Liver (tissue), 9 donors: Measurements from ENCODE around the gene IGF2BP2. TPM values are rescaled to one million over a fixed set of nuclear protein-coding genes. Genes with fewer than 3 reads are reported as not detected.

Source experiments
- DNase-seq: peaks from one replicate; pipeline ENCODE4 v3.0.0-alpha.2; 2017; ENCODE audit warnings: low spot score
- H3K27ac ChIP-seq, 2 donors: one replicate each; pipeline ENCODE4 v1.7.0; 2013; ENCODE audit warnings: inconsistent platforms in 2 of 2, low read length in 2 of 2, control low read depth in 1 of 2, low read depth in 1 of 2, mild to moderate bottlenecking in 1 of 2
- H3K27me3 ChIP-seq, 4 donors: one replicate each; pipeline versions ENCODE4 v1.6.1 to v1.7.0; 2013; ENCODE audit warnings: low read length in 3 of 4, inconsistent platforms in 1 of 4, mild to moderate bottlenecking in 1 of 4, moderate library complexity in 1 of 4; ENCODE audit not compliant: control insufficient read depth in 4 of 4, insufficient read depth in 4 of 4
- H3K36me3 ChIP-seq, 4 donors: one replicate each; pipeline versions ENCODE4 v1.6.1 to v1.7.0; 2013; ENCODE audit warnings: low read length in 3 of 4, mild to moderate bottlenecking in 3 of 4, low read depth in 1 of 4, moderate library complexity in 1 of 4; ENCODE audit not compliant: control insufficient read depth in 4 of 4, insufficient read depth in 3 of 4
- H3K4me1 ChIP-seq, 4 donors: one replicate each; pipeline versions ENCODE4 v1.6.1 to v1.7.0; 2013; ENCODE audit warnings: low read length in 3 of 4, mild to moderate bottlenecking in 3 of 4, moderate library complexity in 1 of 4; ENCODE audit not compliant: control insufficient read depth in 4 of 4, insufficient read depth in 4 of 4
- H3K4me3 ChIP-seq, 3 donors: one replicate each; pipeline versions ENCODE4 v1.6.1 to v1.7.0; 2013; ENCODE audit warnings: low read length in 3 of 3, control low read depth in 1 of 3, low read depth in 1 of 3, mild to moderate bottlenecking in 1 of 3
- H3K9ac ChIP-seq, 2 donors: one replicate each; pipeline ENCODE4 v1.7.0; 2013; ENCODE audit warnings: low read length in 2 of 2, mild to moderate bottlenecking in 2 of 2, moderate library complexity in 2 of 2, control low read depth in 1 of 2, low read depth in 1 of 2
- H3K9me3 ChIP-seq, 4 donors: one replicate each; pipeline versions ENCODE4 v1.6.1 to v1.7.0; 2013; ENCODE audit warnings: low read length in 3 of 4; ENCODE audit not compliant: control insufficient read depth in 4 of 4
- EGR1 ChIP-seq, 2 donors: IDR thresholded peaks; 2 replicates each; pipeline ENCODE4 v1.6.1; 2016 to 2018; ENCODE audit warnings: antibody characterized with exemption in 2 of 2, low read depth in 2 of 2
- FOXA1 ChIP-seq: IDR thresholded peaks from 2 replicates; pipeline ENCODE4 v1.6.1; 2016; ENCODE audit warnings: antibody characterized with exemption
- FOXA2 ChIP-seq: IDR thresholded peaks from 2 replicates; pipeline ENCODE4 v1.6.1; 2016; ENCODE audit warnings: antibody characterized with exemption
- GABPA ChIP-seq, 2 donors: IDR thresholded peaks in 1 of 2; conservative IDR thresholded peaks in 1 of 2; 2 replicates each; pipeline ENCODE4 v1.6.1; 2016; ENCODE audit warnings: antibody characterized with exemption in 2 of 2, mild to moderate bottlenecking in 1 of 2, moderate library complexity in 1 of 2
- HNF4A ChIP-seq, 2 donors: conservative IDR thresholded peaks; 2 replicates each; pipeline ENCODE4 v1.6.1; 2016; ENCODE audit warnings: antibody characterized with exemption in 2 of 2, mild to moderate bottlenecking in 2 of 2
- HNF4G ChIP-seq: IDR thresholded peaks from 2 replicates; pipeline ENCODE4 v1.6.1; 2016; ENCODE audit warnings: antibody characterized with exemption
- JUND ChIP-seq, 2 donors: IDR thresholded peaks; 2 replicates each; pipeline ENCODE4 v1.6.1; 2016; ENCODE audit warnings: antibody characterized with exemption in 2 of 2
- NR2F2 ChIP-seq: IDR thresholded peaks from 2 replicates; pipeline ENCODE4 v1.6.1; 2016; ENCODE audit warnings: antibody characterized with exemption
- RAD21 ChIP-seq, 2 donors: IDR thresholded peaks; 2 replicates each; pipeline ENCODE4 v1.6.1; 2016; ENCODE audit warnings: antibody characterized with exemption in 2 of 2, mild to moderate bottlenecking in 2 of 2
- RXRA ChIP-seq, 2 donors: IDR thresholded peaks; 2 replicates each; pipeline ENCODE4 v1.6.1; 2017 to 2018; ENCODE audit warnings: antibody characterized with exemption in 2 of 2, mild to moderate bottlenecking in 1 of 2
- SP1 ChIP-seq: IDR thresholded peaks from 2 replicates; pipeline ENCODE4 v1.6.1; 2018; ENCODE audit warnings: antibody characterized with exemption, mild to moderate bottlenecking
- TAF1 ChIP-seq: conservative IDR thresholded peaks from 2 replicates; pipeline ENCODE4 v1.6.1; 2016; ENCODE audit warnings: antibody characterized with exemption, mild to moderate bottlenecking
- YY1 ChIP-seq: IDR thresholded peaks from 2 replicates; pipeline ENCODE4 v1.6.1; 2016; ENCODE audit warnings: antibody characterized with exemption, mild to moderate bottlenecking
- WGBS: extraction: QIAGEN DNeasy Blood & Tissue Kit; methylation state at CpG from one replicate; pipeline ENCODE4 v1.1.7; 2013; 5-methylcytosine and 5-hydroxymethylcytosine counted together
- polyA plus RNA-seq, 2 donors: library from polyadenylated mRNA; stranded (reverse) in 1 of 2; unstranded in 1 of 2; fragments of 200-250 nt in 1 of 2; fragments of >200 nt in 1 of 2; fragmentation: Nextera tagmentation in 1 of 2; extraction: Ambion mirVana in 1 of 2; gene quantifications; one replicate each; pipeline versions ENCODE4 v1.2.1 to v1.2.3, GENCODE V29; 2013 to 2015
- total RNA-seq, 2 donors: library from RNA; depleted of rRNA; stranded (reverse); fragments of >200 nt; gene quantifications; one replicate each; pipeline ENCODE4 v1.2.3, GENCODE V29; 2014
- TF ChIP-seq, protein P1 (sequence below): IDR thresholded peaks from 2 replicates; pipeline ENCODE4 v1.6.1; 2016; ENCODE audit warnings: antibody characterized with exemption
- TF ChIP-seq, protein P2 (sequence below): IDR thresholded peaks from 2 replicates; pipeline ENCODE4 v1.6.1; 2016; ENCODE audit warnings: antibody characterized with exemption
- TF ChIP-seq, protein P3 (sequence below): IDR thresholded peaks from 2 replicates; pipeline ENCODE4 v1.6.1; 2016; ENCODE audit warnings: antibody characterized with exemption
- TF ChIP-seq, protein P4 (sequence below): fragments of 150-350 bp; IDR thresholded peaks from 2 replicates; pipeline ENCODE4 v1.5.1; 2017; ENCODE audit warnings: improper control_type of control experiment, low read depth, low read length; ENCODE audit not compliant: missing input control
- TF ChIP-seq, protein P5 (sequence below): IDR thresholded peaks from 2 replicates; pipeline ENCODE4 v1.6.1; 2016; ENCODE audit warnings: antibody characterized with exemption, mild to moderate bottlenecking
- donor health status: healthy.
- donor health status: healthy.
- donor health status: healthy.
- donor health status: healthy.
- donor health status: healthy.

Gene IGF2BP2
- total and polyA plus RNA-seq, 4 donors: 0.67 to 35.0 (median 1.7) TPM

DNA sequence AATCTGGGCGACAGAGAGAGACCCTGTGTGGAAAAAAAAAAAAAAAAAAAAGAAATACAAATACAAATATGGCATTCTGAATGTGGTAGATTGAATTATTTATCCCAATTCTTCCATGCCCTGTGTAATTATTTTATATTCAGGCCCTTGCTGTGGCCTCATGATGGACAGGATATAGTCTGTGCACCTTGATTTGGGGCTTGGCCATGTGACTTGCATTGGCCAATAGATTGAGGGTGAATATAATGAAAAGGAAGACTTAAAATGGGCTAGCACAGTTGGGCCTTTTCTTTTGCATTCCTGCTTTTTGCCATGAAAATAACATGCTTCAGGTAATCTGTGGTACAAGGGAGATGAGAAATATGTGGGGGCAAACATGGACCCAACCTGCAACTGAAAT, 27.1 kb upstream of the IGF2BP2 start:
- no peak for DNase-seq
- Histone ChIP-seq H3K4me3 (no peak overlapping the region), H3K4me1 (no peaks in the 10 kb centered on the region), H3K36me3 (no peaks in the 10 kb centered on the region), H3K27ac (no peak overlapping the region), H3K27me3 (no peaks in the 10 kb centered on the region), H3K9ac (no peak overlapping the region), H3K9me3 (peaks cover 0 to 9% (median 1%) of the 10 kb centered on the region in 4 donors)
- TF ChIP-seq SP1 (no peak), TAF1 (no peak), RAD21 (IDR thresholded peaks at IDR 0.05) (no peak), HNF4G (no peak), NR2F2 (no peak), GABPA (IDR thresholded peaks at IDR 0.05 in 1 of 2, conservative IDR thresholded peaks at IDR 0.05 in 1 of 2) (no peak), JUND (IDR thresholded peaks at IDR 0.05) (no peak), HNF4A (conservative IDR thresholded peaks at IDR 0.05) (no peak), FOXA2 (no peak), FOXA1 (no peak), YY1 (no peak)
- TF ChIP-seq, protein P1, sequence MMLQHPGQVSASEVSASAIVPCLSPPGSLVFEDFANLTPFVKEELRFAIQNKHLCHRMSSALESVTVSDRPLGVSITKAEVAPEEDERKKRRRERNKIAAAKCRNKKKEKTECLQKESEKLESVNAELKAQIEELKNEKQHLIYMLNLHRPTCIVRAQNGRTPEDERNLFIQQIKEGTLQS: no peak
- TF ChIP-seq, protein P2, sequence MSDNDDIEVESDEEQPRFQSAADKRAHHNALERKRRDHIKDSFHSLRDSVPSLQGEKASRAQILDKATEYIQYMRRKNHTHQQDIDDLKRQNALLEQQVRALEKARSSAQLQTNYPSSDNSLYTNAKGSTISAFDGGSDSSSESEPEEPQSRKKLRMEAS: no peak
- TF ChIP-seq, protein P3, sequence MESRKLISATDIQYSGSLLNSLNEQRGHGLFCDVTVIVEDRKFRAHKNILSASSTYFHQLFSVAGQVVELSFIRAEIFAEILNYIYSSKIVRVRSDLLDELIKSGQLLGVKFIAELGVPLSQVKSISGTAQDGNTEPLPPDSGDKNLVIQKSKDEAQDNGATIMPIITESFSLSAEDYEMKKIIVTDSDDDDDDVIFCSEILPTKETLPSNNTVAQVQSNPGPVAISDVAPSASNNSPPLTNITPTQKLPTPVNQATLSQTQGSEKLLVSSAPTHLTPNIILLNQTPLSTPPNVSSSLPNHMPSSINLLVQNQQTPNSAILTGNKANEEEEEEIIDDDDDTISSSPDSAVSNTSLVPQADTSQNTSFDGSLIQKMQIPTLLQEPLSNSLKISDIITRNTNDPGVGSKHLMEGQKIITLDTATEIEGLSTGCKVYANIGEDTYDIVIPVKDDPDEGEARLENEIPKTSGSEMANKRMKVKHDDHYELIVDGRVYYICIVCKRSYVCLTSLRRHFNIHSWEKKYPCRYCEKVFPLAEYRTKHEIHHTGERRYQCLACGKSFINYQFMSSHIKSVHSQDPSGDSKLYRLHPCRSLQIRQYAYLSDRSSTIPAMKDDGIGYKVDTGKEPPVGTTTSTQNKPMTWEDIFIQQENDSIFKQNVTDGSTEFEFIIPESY: no peak
- TF ChIP-seq, protein P4, sequence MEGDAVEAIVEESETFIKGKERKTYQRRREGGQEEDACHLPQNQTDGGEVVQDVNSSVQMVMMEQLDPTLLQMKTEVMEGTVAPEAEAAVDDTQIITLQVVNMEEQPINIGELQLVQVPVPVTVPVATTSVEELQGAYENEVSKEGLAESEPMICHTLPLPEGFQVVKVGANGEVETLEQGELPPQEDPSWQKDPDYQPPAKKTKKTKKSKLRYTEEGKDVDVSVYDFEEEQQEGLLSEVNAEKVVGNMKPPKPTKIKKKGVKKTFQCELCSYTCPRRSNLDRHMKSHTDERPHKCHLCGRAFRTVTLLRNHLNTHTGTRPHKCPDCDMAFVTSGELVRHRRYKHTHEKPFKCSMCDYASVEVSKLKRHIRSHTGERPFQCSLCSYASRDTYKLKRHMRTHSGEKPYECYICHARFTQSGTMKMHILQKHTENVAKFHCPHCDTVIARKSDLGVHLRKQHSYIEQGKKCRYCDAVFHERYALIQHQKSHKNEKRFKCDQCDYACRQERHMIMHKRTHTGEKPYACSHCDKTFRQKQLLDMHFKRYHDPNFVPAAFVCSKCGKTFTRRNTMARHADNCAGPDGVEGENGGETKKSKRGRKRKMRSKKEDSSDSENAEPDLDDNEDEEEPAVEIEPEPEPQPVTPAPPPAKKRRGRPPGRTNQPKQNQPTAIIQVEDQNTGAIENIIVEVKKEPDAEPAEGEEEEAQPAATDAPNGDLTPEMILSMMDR: no peak
- 90% methylated on average over 1 of the region's 1 CpG for WGBS

DNA sequence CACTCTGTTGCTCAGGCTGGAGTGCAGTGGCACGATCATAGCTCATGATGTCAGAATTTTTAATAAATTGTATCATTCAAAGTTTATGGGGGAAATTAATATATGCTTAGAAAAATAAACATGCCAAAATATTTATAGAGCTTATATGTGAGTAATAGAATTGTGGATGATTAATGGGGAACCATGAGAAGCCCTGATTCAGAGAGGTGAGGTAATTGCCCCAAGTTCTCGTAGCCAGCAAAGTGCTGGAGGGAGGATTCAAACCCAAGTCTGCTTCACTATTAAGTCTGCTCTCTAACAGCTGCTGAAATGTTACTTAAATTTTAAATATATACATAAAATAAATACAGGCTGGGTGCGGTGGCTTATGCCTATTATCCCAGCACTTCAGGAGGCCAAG, 26.2 kb upstream of the IGF2BP2 start:
- Histone ChIP-seq H3K27ac (no peak overlapping the region), H3K9me3 (peaks cover 0 to 2% (median 0%) of the 10 kb centered on the region in 4 donors), H3K4me1 (no peaks in the 10 kb centered on the region), H3K9ac (no peak overlapping the region), H3K36me3 (no peaks in the 10 kb centered on the region), H3K4me3 (no peak overlapping the region), H3K27me3 (no peaks in the 10 kb centered on the region)
- DNase-seq: no peak
- no peak for TF ChIP-seq SP1
- TF ChIP-seq NR2F2: no peak
- TF ChIP-seq JUND (IDR thresholded peaks at IDR 0.05): no peak
- no peak for TF ChIP-seq RXRA (IDR thresholded peaks at IDR 0.05)
- no peak for TF ChIP-seq TAF1
- TF ChIP-seq HNF4G: no peak
- no peak for TF ChIP-seq YY1
- no peak for TF ChIP-seq HNF4A (conservative IDR thresholded peaks at IDR 0.05)
- TF ChIP-seq, protein P4: no peak
- TF ChIP-seq, protein P2: no peak
- TF ChIP-seq GABPA (IDR thresholded peaks at IDR 0.05 in 1 of 2, conservative IDR thresholded peaks at IDR 0.05 in 1 of 2): no peak
- TF ChIP-seq, protein P5, sequence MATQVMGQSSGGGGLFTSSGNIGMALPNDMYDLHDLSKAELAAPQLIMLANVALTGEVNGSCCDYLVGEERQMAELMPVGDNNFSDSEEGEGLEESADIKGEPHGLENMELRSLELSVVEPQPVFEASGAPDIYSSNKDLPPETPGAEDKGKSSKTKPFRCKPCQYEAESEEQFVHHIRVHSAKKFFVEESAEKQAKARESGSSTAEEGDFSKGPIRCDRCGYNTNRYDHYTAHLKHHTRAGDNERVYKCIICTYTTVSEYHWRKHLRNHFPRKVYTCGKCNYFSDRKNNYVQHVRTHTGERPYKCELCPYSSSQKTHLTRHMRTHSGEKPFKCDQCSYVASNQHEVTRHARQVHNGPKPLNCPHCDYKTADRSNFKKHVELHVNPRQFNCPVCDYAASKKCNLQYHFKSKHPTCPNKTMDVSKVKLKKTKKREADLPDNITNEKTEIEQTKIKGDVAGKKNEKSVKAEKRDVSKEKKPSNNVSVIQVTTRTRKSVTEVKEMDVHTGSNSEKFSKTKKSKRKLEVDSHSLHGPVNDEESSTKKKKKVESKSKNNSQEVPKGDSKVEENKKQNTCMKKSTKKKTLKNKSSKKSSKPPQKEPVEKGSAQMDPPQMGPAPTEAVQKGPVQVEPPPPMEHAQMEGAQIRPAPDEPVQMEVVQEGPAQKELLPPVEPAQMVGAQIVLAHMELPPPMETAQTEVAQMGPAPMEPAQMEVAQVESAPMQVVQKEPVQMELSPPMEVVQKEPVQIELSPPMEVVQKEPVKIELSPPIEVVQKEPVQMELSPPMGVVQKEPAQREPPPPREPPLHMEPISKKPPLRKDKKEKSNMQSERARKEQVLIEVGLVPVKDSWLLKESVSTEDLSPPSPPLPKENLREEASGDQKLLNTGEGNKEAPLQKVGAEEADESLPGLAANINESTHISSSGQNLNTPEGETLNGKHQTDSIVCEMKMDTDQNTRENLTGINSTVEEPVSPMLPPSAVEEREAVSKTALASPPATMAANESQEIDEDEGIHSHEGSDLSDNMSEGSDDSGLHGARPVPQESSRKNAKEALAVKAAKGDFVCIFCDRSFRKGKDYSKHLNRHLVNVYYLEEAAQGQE: no peak
- no peak for TF ChIP-seq EGR1 (IDR thresholded peaks at IDR 0.05; ENCODE audit: low read depth in 2 of 2)
- TF ChIP-seq, protein P3: no peak
- no peak for TF ChIP-seq RAD21 (IDR thresholded peaks at IDR 0.05)
- TF ChIP-seq, protein P1: no peak
- no peak for TF ChIP-seq FOXA1
- no peak for TF ChIP-seq FOXA2
- WGBS: 94% methylated on average over 3 of the region's 3 CpGs
